Uterus (tissue), 2 donors: ENCODE data around the gene DCST1.

Experiments
- POLR2A ChIP-seq, 2 donors: fragments of 450-650 bp; IDR thresholded peaks; one replicate each; pipeline ENCODE4 v1.6.1; 2016; ENCODE audit warnings: antibody characterized with exemption in 2 of 2, mild to moderate bottlenecking in 1 of 2, moderate library complexity in 1 of 2
- TF ChIP-seq, protein P1 (sequence below), 4 experiments: fragments of 200-600 bp in 2 of 4; fragments of 450-650 bp in 2 of 4; sonication (generic) in 2 of 4; IDR thresholded peaks; one replicate each; pipeline ENCODE4 v1.5.1; 2016 to 2019; ENCODE audit warnings: antibody characterized with exemption in 4 of 4, mild to moderate bottlenecking in 2 of 4, moderate library complexity in 1 of 4

DNA sequence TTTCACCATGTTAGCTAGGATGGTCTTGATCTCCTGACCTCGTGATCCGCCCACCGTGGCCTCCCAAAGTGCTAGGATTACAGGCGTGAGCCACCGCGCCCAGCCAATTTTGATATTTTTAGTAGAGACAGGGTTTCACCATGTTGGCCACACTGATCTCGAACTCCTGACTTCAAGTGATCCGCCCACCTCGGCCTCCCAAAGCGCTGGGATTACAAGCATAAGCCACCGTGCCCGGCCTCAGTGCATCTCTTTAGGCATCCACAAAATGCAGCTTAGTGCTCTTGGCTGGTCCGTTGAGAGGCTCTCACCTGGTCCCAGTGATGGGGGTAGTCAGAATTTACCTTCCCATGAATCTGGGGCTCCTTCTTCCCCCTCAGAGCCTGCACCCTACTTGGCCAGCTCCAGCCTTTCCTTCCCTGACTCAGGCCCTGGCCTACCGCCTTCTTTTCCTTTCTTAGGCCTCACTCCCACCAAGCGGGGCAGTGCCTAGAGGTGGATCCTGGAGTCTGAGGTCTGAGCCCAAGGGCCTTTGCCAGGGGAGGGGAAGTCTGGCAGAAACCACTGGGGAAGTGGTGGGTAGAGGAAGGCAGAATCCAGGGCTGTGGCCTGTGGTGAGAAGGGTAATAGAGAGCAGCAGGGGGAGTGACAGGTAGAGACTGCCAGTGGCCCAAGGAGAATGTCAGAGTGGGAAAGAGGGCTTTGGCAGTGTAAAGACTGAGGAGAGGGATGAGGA lies 36.5 kb upstream of the DCST1 start:
- no peak for TF ChIP-seq POLR2A (IDR thresholded peaks at IDR 0.05)
- TF ChIP-seq, protein P1, sequence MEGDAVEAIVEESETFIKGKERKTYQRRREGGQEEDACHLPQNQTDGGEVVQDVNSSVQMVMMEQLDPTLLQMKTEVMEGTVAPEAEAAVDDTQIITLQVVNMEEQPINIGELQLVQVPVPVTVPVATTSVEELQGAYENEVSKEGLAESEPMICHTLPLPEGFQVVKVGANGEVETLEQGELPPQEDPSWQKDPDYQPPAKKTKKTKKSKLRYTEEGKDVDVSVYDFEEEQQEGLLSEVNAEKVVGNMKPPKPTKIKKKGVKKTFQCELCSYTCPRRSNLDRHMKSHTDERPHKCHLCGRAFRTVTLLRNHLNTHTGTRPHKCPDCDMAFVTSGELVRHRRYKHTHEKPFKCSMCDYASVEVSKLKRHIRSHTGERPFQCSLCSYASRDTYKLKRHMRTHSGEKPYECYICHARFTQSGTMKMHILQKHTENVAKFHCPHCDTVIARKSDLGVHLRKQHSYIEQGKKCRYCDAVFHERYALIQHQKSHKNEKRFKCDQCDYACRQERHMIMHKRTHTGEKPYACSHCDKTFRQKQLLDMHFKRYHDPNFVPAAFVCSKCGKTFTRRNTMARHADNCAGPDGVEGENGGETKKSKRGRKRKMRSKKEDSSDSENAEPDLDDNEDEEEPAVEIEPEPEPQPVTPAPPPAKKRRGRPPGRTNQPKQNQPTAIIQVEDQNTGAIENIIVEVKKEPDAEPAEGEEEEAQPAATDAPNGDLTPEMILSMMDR (IDR thresholded peaks at IDR 0.05), result no peak
